Sigmoid colon (tissue), 7 donors: ENCODE results near the gene SLC6A11. TPM values are rescaled to one million over a fixed set of nuclear protein-coding genes. Genes with fewer than 3 reads are reported as not detected.

ENCODE experiments used
- DNase-seq: peaks from one replicate; pipeline ENCODE4 v3.0.0-alpha.2; 2019
- H3K27ac ChIP-seq, 4 donors: fragments of 200-600 bp; sonication (generic); one replicate each; pipeline ENCODE4 v1.5.1; 2016 to 2019; ENCODE audit warnings: mild to moderate bottlenecking in 1 of 4
- H3K27me3 ChIP-seq, 3 donors: fragments of 200-600 bp; sonication (generic); one replicate each; pipeline ENCODE4 v1.5.1; 2019; ENCODE audit warnings: mild to moderate bottlenecking in 1 of 3
- H3K36me3 ChIP-seq, 4 donors: fragments of 200-600 bp; sonication (generic); one replicate each; pipeline ENCODE4 v1.5.1; 2016 to 2019
- H3K4me1 ChIP-seq, 4 donors: fragments of 200-600 bp; sonication (generic); one replicate each; pipeline ENCODE4 v1.5.1; 2017 to 2019
- H3K4me3 ChIP-seq, 4 donors: fragments of 200-600 bp; sonication (generic); one replicate each; pipeline ENCODE4 v1.5.1; 2017 to 2019; ENCODE audit warnings: mild to moderate bottlenecking in 2 of 4, moderate library complexity in 1 of 4
- H3K9me3 ChIP-seq, 4 donors: fragments of 200-600 bp in 3 of 4; sonication (generic) in 3 of 4; one replicate each; pipeline versions ENCODE4 v1.5.1 to v1.6.1; 2013 to 2019
- EP300 ChIP-seq, 4 donors: sonication (generic); formaldehyde crosslinking; IDR thresholded peaks; one replicate each; pipeline ENCODE4 v1.6.1; 2017; ENCODE audit warnings: antibody characterized with exemption in 4 of 4
- POLR2A ChIP-seq, 2 donors: fragments of 450-650 bp; IDR thresholded peaks; one replicate each; pipeline ENCODE4 v1.6.1; 2016; ENCODE audit warnings: antibody characterized with exemption in 2 of 2, mild to moderate bottlenecking in 2 of 2, moderate library complexity in 2 of 2
- POLR2AphosphoS5 ChIP-seq, 4 donors: sonication (generic); formaldehyde crosslinking; IDR thresholded peaks; one replicate each; pipeline ENCODE4 v1.6.1; 2017; ENCODE audit warnings: antibody characterized with exemption in 4 of 4
- WGBS, 2 donors: extraction: QIAGEN DNeasy Blood & Tissue Kit; methylation state at CpG; one replicate each; pipeline ENCODE4 v1.1.7; 2013; 5-methylcytosine and 5-hydroxymethylcytosine counted together
- intact Hi-C: fragments of 100-400 bp; cut with DNase I; formaldehyde crosslinking; loops from one replicate; pipeline ENCODE4 v1.15.1; 2023
- polyA plus RNA-seq, 3 donors: library from polyadenylated mRNA; stranded (reverse); fragments of 200-250 nt; gene quantifications; one replicate each; pipeline ENCODE4 v1.2.3, GENCODE V29; 2013
- total RNA-seq, 4 donors: library from RNA; depleted of rRNA; stranded (reverse); fragments of >200 nt; gene quantifications; one replicate each; pipeline ENCODE4 v1.1.0, GENCODE V29; 2016
- TF ChIP-seq, protein P1 (sequence below), 4 experiments: fragments of 450-650 bp in 3 of 4; fragments of 200-600 bp in 1 of 4; IDR thresholded peaks; one replicate each; pipeline ENCODE4 v1.5.1; 2016 to 2019; ENCODE audit warnings: antibody characterized with exemption in 4 of 4, mild to moderate bottlenecking in 3 of 4, moderate library complexity in 2 of 4
- donor health status: healthy with polysubstance abuse.
- donor health status: Bipolar disorder and iron deficiency.
- donor health status: healthy.

The SLC6A11 gene
- total and polyA plus RNA-seq, 7 donors: 0.03 to 0.14 TPM; not detected in 5

GRCh38 chr3:10837849-10838248 is 21.8 kb downstream of the SLC6A11 start:
- Histone ChIP-seq H3K27me3 (peaks cover 0 to 20% (median 0%) of the 10 kb centered on the region in 3 donors), H3K27ac (no peak overlapping the region), H3K36me3 (no peaks in the 10 kb centered on the region), H3K4me3 (no peak overlapping the region), H3K9me3 (no peaks in the 10 kb centered on the region), H3K4me1 (no peaks in the 10 kb centered on the region)
- intact Hi-C loops: no loop called here
- no peak for DNase-seq
- WGBS, 2 donors: 73 to 77% methylated on average over 8 of the region's 8 CpGs
- TF ChIP-seq, protein P1, sequence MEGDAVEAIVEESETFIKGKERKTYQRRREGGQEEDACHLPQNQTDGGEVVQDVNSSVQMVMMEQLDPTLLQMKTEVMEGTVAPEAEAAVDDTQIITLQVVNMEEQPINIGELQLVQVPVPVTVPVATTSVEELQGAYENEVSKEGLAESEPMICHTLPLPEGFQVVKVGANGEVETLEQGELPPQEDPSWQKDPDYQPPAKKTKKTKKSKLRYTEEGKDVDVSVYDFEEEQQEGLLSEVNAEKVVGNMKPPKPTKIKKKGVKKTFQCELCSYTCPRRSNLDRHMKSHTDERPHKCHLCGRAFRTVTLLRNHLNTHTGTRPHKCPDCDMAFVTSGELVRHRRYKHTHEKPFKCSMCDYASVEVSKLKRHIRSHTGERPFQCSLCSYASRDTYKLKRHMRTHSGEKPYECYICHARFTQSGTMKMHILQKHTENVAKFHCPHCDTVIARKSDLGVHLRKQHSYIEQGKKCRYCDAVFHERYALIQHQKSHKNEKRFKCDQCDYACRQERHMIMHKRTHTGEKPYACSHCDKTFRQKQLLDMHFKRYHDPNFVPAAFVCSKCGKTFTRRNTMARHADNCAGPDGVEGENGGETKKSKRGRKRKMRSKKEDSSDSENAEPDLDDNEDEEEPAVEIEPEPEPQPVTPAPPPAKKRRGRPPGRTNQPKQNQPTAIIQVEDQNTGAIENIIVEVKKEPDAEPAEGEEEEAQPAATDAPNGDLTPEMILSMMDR (IDR thresholded peaks at IDR 0.05): no peak
- TF ChIP-seq EP300 (IDR thresholded peaks at IDR 0.05): no peak
- TF ChIP-seq POLR2AphosphoS5 (IDR thresholded peaks at IDR 0.05): no peak
- no peak for TF ChIP-seq POLR2A (IDR thresholded peaks at IDR 0.05)

- intact Hi-C loops: no loop called here
- Histone ChIP-seq H3K9me3 (no peaks in the 10 kb centered on the region), H3K27me3 (peaks cover 0 to 20% (median 0%) of the 10 kb centered on the region in 3 donors), H3K36me3 (no peaks in the 10 kb centered on the region), H3K4me3 (no peak overlapping the region), H3K27ac (no peak overlapping the region), H3K4me1 (no peaks in the 10 kb centered on the region)
- 71 to 81% methylated on average over 4 of the region's 4 CpGs for WGBS, 2 donors
- DNase-seq: no peak
- TF ChIP-seq EP300 (IDR thresholded peaks at IDR 0.05) (no peak), POLR2A (IDR thresholded peaks at IDR 0.05) (no peak), POLR2AphosphoS5 (IDR thresholded peaks at IDR 0.05) (no peak)
- TF ChIP-seq, protein P1 (IDR thresholded peaks at IDR 0.05): no peak
Observed at GRCh38 chr3:10839167-10839566, 23.1 kb downstream of the SLC6A11 start.

DNA sequence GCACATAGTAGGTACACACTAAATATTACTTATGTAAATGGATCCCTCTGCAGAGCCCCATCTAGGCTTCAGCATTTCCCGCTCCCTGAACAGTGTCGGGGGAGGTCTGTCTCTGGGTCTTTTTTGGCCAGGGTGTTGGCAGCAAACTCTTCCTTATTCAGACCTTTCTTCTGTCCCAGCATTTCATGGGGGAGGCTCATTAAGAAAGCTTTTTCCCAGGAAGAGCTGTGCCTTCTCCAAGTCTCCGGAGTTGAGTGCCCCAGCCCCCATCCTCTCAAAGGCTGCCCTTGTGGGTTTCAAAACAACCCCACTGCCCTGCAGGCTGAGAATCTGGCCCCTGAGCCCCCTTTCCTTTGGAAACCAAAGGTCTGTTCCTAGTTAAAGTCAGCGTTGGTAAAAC is 25.1 kb downstream of the SLC6A11 start:
- H3K27ac ChIP-seq: no peak overlapping the region
- no peaks in the 10 kb centered on the region for H3K9me3 ChIP-seq
- intact Hi-C loops: no loop called here
- no peaks in the 10 kb centered on the region for H3K4me1 ChIP-seq
- H3K27me3 ChIP-seq: peaks cover 0 to 11% (median 0%) of the 10 kb centered on the region in 3 donors
- H3K36me3 ChIP-seq: no peaks in the 10 kb centered on the region
- no peak overlapping the region for H3K4me3 ChIP-seq
- no peak for DNase-seq
- 73 to 74% methylated on average over 4 of the region's 4 CpGs for WGBS, 2 donors
- TF ChIP-seq, protein P1 (IDR thresholded peaks at IDR 0.05): no peak
- TF ChIP-seq POLR2AphosphoS5 (IDR thresholded peaks at IDR 0.05) (no peak), POLR2A (IDR thresholded peaks at IDR 0.05) (no peak)

- H3K9me3 ChIP-seq: no peaks in the 10 kb centered on the region
- no peak for DNase-seq
- WGBS, 2 donors: 86% methylated on average over 3 of the region's 3 CpGs
- no peak for TF ChIP-seq EP300 (IDR thresholded peaks at IDR 0.05)
- TF ChIP-seq POLR2A (IDR thresholded peaks at IDR 0.05): no peak
- no peak for TF ChIP-seq POLR2AphosphoS5 (IDR thresholded peaks at IDR 0.05)
- TF ChIP-seq, protein P1 (IDR thresholded peaks at IDR 0.05): no peak
- H3K36me3 ChIP-seq: no peaks in the 10 kb centered on the region
- H3K4me3 ChIP-seq: no peak overlapping the region
- H3K27ac ChIP-seq: no peak overlapping the region
- intact Hi-C loops: no loop called here
- peaks cover 0 to 11% (median 0%) of the 10 kb centered on the region in 3 donors for H3K27me3 ChIP-seq
- H3K4me1 ChIP-seq: no peaks in the 10 kb centered on the region
Observed at GRCh38 chr3:10843378-10843777, 27.4 kb downstream of the SLC6A11 start.
